ENCODE measurements around the gene TERT.
"Not testable (repeated sequence)": the region's sequence is repeated elsewhere in the genome, so short reads cannot be mapped to it uniquely, and the experiment has no call there.

The TERT gene

DNA sequence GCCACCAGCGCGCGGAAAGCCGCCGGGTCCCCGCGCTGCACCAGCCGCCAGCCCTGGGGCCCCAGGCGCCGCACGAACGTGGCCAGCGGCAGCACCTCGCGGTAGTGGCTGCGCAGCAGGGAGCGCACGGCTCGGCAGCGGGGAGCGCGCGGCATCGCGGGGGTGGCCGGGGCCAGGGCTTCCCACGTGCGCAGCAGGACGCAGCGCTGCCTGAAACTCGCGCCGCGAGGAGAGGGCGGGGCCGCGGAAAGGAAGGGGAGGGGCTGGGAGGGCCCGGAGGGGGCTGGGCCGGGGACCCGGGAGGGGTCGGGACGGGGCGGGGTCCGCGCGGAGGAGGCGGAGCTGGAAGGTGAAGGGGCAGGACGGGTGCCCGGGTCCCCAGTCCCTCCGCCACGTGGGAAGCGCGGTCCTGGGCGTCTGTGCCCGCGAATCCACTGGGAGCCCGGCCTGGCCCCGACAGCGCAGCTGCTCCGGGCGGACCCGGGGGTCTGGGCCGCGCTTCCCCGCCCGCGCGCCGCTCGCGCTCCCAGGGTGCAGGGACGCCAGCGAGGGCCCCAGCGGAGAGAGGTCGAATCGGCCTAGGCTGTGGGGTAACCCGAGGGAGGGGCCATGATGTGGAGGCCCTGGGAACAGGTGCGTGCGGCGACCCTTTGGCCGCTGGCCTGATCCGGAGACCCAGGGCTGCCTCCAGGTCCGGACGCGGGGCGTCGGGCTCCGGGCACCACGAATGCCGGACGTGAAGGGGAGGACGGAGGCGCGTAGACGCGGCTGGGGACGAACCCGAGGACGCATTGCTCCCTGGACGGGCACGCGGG is at the start of gene TERT:
TSS of gene TERT (minus strand) at position 234 of the 815 bp plus-strand sequence. CDS start at position 155, 79 bp downstream.
- DNase-seq: no peak

DNA sequence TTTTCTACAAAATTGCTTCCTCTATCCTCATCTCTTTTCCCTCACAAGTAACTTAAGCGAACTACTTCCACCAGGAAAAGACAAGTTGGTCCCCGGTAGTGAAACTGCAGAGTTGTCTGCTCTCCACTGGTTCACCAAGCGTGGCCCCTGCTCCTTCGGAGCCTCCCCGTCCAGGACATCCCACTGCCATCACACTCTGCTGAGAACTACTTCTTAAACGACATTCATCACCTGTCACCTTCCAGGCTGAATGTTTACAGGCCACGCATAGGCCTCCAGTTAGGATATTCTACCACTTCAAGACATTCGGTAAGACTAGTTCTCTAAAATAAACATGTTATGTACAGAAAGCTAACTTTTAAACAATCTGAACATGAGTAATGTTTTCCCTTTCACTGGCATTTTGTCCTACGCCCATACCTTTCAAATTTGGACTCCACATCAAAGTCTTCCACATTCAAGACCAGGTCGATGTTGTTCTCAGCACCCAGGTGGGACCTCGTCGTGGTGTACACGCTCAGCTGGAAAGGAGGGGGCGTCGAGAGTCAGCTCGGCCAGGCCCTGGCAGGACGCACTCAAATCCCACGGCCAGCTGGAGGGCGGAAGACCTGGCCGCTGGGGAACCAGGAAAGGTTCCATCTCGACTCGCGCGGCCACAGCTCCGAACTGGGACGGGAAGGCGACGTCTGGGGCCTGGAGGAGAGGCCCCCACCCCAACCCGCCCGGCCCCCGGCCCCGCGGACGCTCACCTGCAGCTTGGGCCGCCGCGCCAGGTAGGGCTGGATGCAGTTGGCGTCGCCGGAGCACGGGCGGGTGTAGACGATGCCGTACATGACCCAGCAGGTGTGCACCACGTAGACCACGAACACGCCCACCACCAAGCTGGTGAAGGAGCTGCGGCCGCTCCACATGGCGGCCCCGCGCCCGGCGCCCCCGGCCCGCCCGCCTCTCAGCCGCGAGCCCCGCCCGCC is 49.3 kb upstream of the TERT start:
- DNase-seq: no peak

DNA sequence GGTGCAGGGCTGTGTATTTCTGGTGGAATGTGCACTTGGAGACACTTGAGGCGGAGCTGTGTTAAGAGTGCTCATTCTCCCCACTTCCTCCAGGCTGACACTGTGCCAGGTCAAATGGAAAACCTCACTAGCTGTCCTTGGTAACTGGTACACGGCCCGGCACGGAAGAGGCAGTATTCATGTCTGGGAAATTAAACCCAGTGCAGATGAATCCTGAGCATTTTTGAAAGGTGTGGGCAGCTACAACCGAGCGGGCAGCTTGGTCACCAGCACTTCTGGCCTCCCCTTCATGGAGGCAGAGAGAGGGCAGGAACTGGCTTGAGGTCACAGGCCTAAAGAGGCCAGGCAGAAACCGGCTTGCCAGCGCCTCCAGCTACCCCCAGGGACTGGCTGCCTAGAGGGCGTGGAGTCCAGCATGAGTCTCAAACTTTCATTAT is 48.5 kb upstream of the TERT start:
- DNase-seq: no peak

DNA sequence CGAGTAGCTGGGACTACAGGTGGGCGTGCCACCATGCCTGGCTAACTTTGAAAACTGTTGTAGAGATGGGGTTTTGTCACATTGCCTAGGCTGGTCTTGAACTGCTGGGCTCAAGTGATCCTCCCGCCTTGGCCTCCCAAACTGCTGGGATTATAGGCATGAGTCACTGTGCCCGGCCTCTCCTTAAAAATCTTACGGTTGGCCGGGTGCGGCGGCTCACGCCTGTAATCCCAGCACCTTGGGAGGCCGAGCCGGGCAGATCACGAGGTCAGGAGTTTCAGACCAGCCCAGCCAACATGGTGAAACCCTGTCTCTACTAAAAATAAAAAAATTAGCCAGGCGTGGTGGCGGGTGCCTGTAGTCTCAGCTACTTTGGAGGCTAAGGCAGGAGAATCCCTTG is 47.8 kb upstream of the TERT start:
- DNase-seq: not testable (repeated sequence)

DNA sequence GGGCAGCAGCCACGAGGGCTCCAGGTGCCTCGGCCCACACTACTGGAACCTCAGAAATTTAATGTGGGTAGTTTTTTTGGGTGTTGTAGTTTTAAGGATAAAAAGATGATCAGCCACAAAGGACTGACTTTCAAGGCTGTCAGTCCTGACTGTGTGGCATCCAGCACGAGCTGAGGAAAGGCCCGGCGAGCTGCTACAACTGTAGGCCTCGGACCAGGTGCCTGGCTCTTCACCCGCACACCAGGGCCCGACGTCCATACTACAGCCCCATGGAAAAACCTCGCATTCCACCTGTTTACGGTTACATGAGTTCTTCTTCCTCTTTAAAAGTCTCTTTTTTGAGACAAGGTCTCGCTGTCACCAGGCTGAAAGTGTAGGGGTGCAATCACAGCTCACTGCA is 47.4 kb upstream of the TERT start:
- DNase-seq: no peak

DNA sequence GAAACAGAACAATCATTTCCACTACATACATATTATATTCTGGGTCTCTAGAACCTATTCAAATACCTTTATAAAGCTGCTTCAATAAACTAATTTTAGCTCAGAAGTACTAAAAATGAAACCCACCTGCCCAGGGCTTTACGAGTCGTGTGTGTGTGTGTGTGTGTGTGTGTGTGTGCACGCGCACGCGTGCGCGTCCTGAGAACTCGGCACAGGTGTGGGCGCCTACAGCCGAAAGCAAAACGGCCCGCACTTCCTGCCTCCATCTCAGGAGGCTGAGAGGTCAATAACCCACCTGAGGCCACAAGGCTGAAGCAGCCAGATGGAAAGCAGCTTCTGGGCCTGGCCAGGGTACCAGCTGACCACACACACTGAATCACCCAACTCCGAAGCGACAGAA is 47.0 kb upstream of the TERT start:
- DNase-seq: no peak

DNA sequence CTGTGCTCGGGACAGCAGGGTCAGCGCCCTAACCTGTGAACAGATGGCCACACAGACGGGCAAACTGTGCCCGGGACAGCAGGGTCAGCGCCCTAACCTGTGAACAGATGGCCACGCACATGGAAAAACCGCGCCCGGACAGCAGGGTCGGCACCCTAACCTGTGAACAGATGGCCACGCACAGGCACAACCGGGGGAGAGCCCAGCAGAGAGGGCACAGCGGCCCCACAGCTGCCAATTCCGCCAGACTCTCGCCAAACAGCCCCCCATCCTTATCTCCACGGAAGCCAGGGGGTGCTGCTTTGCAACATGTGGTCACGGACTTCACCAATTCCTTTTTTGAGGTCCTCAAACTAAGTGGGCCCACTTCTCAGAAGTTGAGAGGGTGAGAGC is 44.9 kb upstream of the TERT start:
- DNase-seq: peak in 1 of 2 experiments; percentile 69

DNA sequence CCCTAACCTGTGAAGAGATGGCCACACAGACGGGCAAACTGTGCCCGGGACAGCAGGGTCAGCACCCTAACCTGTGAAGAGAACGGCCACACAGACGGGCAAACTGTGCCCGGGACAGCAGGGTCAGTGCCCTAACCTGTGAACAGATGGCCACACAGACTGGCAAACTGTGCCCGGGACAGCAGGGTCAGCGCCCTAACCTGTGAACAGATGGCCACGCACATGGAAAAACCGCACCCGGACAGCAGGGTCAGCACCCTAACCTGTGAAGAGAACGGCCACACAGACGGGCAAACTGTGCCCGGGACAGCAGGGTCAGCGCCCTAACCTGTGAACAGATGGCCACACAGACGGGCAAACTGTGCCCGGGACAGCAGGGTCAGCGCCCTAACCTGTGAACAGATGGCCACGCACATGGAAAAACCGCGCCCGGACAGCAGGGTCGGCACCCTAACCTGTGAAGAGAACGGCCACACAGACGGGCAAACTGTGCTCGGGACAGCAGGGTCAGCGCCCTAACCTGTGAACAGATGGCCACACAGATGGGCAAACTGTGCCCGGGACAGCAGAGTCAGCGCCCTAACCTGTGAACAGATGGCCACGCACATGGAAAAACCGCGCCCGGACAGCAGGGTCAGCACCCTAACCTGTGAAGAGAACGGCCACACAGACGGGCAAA is 44.4 kb upstream of the TERT start:
- DNase-seq: not testable (repeated sequence)

DNA sequence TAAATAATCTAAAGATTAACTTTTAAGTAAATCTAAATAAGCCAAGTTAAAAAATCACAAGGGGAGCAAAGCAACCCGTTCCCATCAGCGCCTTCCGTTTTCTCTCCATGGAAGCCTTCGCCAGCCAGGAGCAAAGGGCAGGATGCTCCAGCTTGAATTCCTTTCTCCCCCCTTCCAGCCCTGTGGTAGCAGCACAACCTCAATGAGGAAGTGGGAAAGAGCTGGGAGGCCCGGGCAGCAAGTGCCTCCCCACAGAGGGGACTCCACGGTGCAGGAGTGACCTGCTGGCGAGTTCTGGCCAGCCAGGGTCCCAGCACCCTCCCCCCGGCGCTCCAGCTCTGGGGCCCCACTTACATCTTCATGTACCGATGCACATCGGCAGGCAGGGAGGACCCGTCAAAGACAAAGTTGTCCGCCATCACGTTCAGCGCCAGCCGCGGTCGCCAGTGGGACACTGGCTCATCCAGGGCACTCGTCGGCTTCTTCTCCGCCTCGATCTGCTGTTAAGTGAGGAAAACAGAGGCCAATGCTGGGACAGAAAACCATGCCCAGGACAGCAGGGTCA is 43.7 kb upstream of the TERT start:
- DNase-seq: no peak

DNA sequence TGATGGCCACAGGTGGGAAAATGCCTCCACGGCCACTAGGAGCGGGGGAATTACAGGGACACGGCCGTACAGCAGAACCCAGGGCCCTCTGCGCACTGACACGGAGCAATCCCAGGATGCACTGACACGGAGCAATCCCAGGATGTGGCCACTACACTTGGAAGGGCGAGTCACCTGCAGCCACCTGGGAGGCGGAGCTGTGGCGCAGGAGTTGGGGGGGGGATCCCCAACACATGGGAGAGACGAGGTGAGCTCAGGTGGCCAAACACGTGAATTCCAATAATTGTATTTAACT is 43.3 kb upstream of the TERT start:
- no peak for DNase-seq

DNA sequence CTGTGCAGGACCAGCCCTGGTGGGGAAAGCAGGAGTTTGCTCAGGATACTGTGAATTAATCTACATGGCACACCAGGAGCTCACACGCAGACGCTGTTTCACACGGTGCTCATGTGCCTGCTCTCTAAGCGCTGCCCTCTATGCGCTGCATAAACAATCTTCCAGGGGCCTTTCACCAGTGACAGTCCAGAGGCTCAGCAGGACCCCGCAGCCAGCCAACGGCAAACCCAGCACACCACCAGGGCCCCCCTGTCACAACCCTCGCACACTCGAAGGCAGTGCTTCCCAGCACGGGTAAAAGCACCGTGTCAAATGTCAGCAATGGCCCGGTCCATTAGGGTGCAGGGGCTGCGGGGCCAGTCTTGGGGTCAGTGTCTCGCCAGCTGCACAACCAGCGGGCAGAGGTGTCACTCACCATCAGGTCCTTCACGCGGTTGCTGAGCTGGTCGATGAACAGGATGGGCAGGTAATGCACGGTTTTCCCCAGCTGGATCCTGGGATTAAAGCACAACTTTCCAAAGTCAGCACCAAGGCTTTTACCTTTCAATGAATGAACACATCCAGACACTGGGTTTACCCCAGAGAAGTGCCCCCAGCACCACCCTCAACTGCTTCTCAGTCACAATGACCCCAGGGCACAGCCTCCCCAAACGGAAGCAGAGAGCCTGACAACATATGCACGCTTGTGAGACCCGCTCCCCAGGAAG is 42.8 kb upstream of the TERT start:
- DNase-seq: no peak

DNA sequence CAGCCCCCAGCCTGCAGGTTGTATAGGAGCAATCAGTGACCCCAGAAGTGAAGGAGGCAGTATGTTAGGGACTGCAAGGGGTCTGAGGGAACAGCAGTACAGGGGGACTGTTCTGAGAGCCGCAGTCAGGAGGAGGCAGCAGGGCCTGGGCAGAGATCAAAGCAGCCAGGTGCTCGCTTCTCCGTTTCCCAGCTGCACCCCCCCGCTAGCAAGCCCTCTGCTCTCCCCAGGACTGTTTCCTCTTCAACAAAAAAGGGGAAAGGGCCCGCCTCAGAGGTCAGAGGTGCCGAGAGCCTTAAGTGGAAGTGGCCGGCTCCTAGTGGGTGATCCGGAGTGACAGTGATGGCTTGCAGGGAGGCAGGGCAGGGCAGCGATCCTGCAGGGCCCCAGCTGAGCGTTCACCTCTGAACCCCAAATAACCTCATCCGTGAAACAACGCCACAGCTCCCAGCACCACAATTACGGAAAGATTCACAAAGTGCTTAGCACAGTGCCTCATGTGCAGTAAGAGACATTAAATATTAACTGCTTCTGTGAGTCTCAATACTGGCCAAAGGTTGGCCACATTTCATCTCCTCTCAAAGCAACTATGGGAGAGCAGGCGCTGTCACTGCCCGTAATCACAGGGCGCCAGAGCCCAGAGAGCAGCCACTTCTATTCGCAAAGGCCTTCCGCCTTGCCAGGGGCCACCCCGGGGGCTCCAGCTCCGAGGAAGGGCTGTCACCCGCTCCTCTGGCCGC is 42.1 kb upstream of the TERT start:
- DNase-seq: no peak

DNA sequence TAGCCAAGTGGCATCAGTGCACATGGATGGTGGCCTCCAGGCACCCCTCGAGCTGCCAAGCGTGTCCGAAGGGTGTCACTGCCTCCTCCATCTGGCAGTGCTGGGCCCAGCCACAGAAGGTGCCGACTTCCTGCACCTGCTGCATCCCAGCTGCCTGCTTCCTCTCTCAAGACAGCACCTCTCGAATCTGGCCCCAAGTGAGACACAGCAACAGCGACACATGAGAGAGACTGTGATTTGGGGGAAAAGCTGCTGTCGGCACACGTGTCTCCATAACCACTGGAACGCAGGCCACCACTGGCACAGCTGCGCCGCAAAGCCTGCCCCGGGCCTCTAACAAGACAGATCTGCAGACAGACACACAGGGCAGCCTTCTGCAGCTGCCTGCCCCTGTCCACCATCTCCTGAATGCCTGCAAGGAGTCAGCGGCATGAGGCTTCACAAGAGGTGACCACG is 41.3 kb upstream of the TERT start:
- no peak for DNase-seq

DNA sequence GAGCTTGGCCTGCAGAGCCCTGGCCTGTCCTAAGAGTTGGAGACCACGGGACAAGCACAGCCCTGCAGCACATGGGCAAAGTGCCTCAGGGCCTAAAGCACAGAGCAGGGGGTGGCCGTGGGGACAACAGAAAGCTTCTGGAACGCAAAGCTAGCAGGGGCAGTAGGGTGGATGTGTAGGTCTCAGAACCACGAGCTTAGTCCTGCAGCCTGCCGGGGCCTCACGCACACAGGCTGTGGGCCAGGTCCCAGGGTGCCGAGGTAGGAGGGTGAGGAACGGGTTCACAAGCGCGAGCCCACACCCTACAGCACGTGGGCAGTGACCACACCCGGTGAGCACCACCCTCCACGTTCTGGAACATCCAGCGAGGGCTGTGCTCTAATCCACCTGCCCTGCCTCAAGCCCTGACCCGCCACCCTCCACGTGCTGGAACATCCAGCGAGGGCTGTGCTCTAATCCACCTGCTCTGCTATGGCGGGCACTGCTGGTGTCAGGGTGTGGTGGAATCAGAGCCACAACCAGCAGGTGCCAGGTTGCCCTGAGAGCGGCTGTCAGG is 40.8 kb upstream of the TERT start:
- no peak for DNase-seq

DNA sequence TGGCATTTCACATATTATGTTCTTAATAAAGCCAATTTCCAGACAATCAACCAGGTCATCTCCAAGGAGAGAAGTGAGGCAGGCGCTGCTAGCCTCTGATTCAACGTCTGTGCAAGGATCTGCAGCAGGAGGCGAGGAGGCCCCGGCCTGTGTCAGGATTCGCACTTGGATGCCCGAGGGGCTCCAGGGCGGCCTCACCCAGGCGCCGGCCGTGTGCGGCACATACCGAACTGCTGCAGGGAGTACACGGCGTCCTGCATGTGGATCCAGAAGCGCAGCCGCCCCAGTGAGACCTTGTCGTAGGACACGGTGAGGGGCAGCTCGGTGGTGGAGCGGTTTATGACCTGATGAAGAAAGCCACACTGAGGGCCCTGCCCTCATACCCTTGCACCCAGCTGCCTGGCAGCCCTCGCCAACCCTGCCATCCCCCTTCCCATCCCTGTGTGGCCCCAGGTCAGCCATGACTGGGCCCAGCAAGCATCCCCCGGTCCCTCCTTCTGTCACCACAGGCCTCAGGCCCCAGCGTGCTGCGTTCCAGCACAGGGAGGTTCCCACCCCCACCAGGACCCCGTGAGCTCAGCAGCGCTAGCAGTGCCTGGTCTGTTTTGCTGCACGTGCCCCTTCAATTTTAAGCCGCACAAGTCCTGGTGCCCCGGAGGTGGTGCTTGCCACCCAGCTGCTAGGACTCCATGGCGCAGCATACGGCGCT is 40.1 kb upstream of the TERT start:
- DNase-seq: no peak

DNA sequence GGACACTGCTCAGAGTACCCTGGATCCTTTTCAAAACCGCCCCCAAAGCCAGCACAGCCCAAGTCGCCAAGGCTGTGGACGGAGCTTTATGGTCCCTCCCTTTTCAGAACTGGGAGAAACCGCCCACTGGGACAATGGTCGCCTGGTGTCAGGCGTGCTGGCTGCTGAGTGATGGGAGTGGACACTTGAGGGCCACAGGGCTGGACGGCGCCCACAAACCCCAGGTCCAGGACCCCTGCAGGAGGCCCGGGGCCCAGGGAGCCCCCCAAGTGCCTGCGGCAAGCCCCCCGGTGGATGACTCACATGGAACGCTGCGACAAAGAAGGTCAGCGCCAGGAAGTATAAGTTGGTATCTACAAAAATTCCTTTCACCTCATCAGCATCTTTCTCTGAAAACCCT is 39.1 kb upstream of the TERT start:
- DNase-seq: no peak

DNA sequence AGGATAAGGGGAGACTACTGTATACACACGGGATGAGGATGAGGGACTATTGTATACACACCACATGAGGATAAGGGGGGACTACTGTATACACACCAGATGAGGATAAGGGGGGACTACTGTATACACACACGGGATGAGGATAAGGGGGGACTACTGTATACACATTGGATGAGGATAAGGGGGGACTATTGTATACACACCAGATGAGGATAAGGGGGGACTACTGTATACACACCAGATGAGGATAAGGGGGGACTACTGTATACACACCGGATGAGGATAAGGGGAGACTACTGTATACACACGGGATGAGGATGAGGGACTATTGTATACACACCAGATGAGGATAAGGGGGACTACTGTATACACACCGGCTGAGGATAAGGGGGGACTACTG is 38.4 kb upstream of the TERT start:
- not testable (repeated sequence) for DNase-seq

DNA sequence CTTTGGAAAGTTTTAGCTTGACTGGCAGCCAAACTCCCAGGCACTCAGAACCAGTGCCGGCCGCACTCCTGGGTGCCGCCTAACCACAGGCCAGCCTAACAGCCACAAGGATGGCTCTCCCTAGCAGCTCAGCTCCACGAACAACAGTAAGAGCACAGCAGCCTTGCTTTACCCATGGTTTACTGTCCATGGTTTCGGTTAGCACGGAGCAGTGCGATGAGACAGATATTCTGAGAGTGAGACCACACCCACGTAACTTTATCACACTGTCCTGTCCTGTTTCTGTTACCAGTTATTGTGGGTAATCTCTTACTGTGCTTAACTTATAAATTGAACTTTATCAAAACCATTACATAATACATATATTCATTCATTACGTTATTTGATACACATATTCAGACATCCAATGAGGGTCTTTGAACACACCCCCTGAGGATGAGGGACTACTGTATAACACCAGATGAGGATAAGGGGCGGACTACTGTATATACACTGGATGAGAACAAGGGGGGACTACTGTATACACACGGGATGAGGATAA is 37.7 kb upstream of the TERT start:
- no peak for DNase-seq

DNA sequence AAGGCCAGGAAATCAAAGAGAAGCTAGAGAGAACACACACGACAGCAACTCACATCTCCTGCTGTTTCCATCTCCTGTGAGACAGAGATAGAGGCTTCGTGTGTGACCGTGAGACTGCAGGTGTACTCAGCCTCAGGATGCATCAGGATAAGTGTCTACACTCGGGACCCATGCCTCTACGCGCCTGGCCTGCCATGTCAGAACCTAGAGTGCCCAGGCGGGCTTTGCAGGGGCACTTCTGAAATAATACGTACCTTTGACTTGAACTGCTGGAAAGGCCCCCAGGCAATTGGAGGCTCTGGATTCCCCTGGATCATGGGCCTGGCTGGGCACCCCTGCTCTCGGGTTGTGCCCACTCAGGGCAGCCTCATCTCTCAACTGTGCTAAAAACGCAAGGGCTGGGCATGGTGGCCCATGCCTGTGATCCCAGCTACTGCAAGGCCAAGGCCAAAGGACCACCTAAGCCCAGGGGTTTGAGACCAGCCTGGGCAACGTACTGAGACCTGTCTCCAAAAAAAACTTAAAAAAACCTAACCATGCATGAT is 37.1 kb upstream of the TERT start:
- DNase-seq: no peak

Measured in NCI-H524 (cell line).